Activated CD8-positive, alpha-beta memory T cell treated with anti-CD3 and anti-CD28 coated beads, Interleukin-2, amount 50 U/mL, for 48 hours (primary cell): ENCODE results near the gene RBP3.

ENCODE experiments used
- DNase-seq: peaks from one replicate; pipeline ENCODE4 v3.0.0-alpha.2; 2020

RBP3 gene

DNA sequence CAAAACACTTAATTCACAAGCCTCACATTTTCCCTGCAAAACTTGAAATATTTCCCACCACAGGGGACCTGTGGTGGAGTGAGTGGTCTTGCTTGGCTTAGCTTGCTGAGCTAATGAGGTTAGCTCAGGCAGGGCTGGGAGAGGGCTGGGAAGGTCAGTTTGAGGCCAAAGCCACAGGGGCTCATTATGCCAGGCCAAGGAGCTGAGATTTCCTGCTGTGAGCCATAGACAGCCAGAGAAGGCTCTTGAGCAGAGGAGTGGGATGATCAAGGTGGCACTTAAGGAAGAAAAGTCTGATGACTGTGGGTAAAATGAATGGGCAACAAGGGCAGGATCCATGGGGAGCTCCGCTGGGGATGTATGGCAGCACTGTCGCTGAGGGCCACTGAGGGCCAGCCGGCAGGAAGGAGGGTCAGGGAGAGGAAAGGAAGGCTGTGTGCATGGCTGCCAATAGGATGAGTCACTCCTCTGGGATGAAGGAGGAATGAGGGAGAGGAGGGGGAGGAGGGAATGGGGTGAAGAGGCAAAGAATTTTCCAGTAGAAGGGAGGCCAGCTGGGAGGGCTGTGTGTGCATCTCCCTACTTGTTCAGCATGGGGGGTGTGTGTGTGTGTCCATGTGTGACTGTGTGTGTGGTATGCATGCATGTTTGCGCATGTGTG lies 54.6 kb downstream of the RBP3 start:
- DNase-seq = no peak

DNA sequence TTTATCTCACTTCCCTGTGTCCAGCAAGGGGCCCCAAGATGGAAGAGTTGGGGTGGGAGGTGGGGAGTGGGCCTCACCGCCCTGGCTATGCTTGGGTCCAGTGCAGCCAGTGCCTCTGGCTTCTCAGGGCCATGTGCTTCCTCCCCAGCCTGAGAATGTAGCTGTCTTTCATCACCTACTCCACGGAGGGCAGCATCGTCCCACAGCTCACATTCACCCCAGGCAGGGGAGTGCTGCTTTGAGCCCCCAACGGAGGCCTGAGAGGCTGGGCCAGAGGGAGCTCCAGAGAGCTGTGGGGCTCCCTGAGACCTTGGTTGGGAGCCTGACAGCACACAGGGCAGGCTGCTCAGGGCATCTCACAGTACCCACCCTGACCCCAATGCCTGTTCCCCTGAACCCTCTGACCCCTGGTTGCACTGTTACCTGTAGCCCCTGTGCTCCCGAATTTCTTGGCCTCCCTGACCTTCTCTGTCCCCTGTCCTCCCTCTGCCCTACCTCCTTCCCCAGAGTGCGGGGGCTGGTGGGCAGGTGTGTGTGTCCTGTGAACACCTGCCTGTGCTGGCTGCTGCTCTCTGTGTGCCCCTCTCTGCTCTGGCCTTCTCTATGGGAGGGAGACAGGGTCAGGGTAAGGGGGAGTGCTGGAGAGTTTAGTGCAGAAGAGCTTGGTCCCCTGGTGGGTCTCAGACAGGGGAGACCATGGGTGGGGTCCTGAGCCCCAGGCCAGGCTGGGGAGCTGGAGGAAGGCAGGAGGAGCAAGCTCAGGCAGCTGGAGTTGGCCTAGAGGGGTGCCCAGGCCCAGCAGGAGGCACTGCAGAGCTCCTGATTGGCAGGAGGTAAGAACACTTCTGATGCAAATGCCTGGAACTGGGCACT lies 55.5 kb downstream of the RBP3 start:
- no peak for DNase-seq

DNA sequence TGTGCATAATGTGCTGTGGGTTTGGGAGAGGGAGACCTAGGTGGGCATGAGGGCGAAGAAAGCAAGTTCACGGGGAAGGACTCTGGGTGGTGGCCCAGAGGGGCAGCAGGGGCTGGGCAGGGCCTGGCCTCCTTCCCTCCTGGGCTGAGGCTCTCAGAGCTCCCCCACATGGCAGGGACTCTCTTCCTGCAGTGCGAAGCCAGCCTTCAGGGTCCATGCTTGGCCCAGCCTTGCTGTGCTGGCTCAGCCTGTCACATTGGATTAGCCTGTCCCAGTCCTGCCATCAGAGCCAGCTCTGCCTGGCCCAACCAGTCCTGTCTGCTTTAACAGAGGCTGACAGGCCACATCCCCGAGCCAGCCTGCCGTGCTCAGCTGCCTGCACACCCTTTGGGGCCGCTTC lies 56.3 kb downstream of the RBP3 start:
- DNase-seq = no peak

DNA sequence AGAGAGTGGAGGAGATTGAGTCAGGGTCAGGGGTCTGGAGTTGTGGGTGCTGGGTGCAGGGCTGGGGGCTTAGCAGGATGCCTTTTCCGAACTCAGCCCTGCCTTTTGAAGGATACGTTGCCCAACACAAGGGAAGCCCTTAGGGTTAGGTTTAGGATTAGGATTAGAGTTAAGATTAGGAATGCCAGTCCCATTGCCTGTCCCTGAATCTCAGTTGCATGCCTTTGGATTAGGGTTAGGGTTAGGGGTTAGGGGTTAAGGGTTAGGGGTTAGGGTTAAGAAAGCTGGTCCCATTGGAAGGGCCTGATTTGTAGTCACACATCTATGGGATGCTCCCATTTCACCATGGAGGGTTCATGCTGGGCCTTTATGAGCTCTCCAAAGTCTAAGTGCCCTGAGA lies 56.8 kb downstream of the RBP3 start:
- no peak for DNase-seq

DNA sequence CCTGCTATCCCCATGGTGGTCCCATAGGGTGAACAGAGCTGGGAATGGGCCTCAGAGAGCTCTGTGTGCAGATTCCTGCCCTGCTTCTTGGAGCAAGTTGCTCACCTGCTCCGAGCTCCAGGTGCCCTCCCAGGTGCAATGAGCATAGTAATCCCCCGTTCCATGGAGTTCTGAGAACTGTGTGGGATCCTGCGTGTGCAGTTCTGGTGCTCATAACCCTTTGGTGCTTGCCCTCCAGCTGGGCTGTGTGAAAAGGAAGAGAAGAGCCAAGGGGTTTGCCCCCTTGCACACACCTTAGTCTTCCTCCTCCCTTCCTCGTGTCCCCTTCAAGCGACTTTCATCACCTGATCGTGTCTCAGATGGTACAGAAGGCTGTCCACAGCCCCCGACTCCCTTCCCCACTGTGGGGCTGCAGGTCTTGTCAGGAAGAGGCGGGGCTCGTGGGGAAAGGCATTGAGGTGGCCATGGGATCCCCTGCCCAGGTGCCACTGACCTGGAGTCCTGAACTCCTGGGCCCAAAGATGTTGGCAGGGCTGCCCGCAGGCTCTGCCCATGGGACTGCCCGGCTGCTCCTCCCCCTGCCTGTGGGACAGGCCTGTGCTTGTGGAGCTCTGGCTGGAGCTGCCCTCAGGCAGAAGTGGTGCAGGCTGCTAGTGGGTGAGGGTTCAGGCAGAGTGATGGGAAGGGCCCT lies 57.8 kb downstream of the RBP3 start:
- DNase-seq = no peak

DNA sequence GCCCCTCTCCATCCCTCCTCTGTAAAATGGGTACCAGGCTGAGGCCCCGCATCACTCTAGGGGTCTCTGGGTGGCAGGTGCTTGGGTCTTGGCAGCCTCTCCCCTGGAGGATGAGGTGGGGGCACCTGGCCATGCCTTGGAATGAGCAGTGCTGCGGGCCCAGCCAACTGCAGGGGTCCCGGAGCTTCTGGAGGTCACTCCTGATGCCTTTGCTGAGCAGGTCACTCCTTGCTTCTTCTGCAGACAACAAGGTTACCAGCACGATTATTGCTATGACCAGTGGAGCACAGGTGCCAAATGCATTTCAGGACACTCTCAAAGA lies 58.3 kb downstream of the RBP3 start:
- DNase-seq = no peak

DNA sequence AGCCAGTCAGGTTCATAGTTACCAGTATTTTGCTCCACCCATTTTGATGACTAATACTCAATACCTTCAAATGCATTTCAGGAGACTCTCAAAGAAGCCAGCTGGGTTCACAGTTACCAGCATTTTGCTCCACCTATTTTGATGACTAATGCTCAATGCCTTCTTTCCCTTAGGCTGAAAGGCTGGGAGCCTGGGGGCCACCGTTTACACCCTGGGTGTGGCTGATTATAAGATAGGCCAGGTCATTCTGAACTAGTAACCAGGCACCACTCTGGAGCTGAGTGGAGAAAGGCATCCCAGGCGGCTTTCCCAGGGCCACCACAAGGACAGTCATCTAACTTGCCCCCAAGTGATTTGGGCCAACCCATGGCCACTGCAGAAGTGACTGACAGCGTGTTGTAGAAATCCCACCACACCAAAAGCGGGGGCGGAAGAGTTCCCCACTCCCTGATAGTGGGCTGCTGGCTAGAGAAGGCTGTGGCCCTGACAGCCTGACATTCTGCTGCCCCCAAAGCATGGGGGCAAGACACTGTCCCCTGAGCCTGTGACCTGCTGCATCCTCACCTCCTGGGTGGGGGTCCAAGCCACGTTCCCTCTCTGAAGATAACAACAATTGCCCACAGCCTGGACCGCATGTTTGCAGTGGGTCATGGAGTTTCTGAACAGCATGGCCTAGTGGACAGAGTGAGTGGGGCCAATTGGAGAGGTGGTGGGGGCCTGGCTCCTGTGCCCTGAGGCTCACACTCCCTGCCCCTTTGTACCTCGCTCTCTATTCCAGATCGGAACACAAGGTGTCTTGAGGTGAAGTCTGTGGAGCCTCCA lies 58.9 kb downstream of the RBP3 start:
- no peak for DNase-seq
